Forelimb muscle (tissue), 1 donor: ENCODE measurements around the gene TBX10. TPM values are rescaled to one million over a fixed set of nuclear protein-coding genes. Genes with fewer than 3 reads are reported as not detected.
"Not testable (repeated sequence)": the region's sequence is repeated elsewhere in the genome, so short reads cannot be mapped to it uniquely, and the experiment has no call there.

Experiments used
- DNase-seq: peaks from one replicate; pipeline ENCODE4 v3.0.0-alpha.2; 2013; ENCODE audit warnings: low read depth
- polyA plus RNA-seq: library from polyadenylated mRNA; unstranded; fragments of 120-200 nt; gene quantifications from one replicate; pipeline ENCODE4 v1.2.1, GENCODE V29; 2013; ENCODE audit not compliant: insufficient read length

The TBX10 gene
- polyA plus RNA-seq = not detected

GRCh38 chr11:67639438-67639859 is at the start of gene TBX10:
TSS of gene TBX10 (minus strand) at chr11:67639763. CDS start at chr11:67639472, 291 bp downstream.
- DNase-seq = no peak

GRCh38 chr11:67689178-67689577 is 49.6 kb upstream of the TBX10 start:
- DNase-seq = no peak

GRCh38 chr11:67687986-67688385 is 48.4 kb upstream of the TBX10 start:
- DNase-seq = no peak

GRCh38 chr11:67685641-67686332 is 46.2 kb upstream of the TBX10 start:
- not testable (repeated sequence) for DNase-seq

GRCh38 chr11:67682126-67683034 is 42.8 kb upstream of the TBX10 start:
- not testable (repeated sequence) for DNase-seq

- DNase-seq = no peak
Observed at GRCh38 chr11:67680696-67681470, 41.3 kb upstream of the TBX10 start.

- no peak for DNase-seq
Observed at GRCh38 chr11:67675058-67675747, 35.6 kb upstream of the TBX10 start.

- DNase-seq = no peak
Observed at GRCh38 chr11:67674442-67674871, 34.9 kb upstream of the TBX10 start, which contains the start of gene ALDH3B2. TSS of gene ALDH3B2 (minus strand) at chr11:67674623. CDS start at chr11:67666935, 7,688 bp downstream.

GRCh38 chr11:67673902-67674301 is 34.3 kb upstream of the TBX10 start:
- DNase-seq = no peak

GRCh38 chr11:67673358-67673757 is 33.8 kb upstream of the TBX10 start:
- DNase-seq = no peak

- DNase-seq = no peak
Observed at GRCh38 chr11:67671211-67671520, 31.6 kb upstream of the TBX10 start.

GRCh38 chr11:67670316-67671210 is 31.0 kb upstream of the TBX10 start:
- no peak for DNase-seq

GRCh38 chr11:67668192-67668551 is 28.6 kb upstream of the TBX10 start:
- DNase-seq = no peak

- DNase-seq = no peak
Observed at GRCh38 chr11:67667490-67668191, 28.1 kb upstream of the TBX10 start.

- DNase-seq = no peak
Observed at GRCh38 chr11:67666676-67667489, 27.3 kb upstream of the TBX10 start.

GRCh38 chr11:67666303-67666645 is 26.7 kb upstream of the TBX10 start:
- no peak for DNase-seq

- no peak for DNase-seq
Observed at GRCh38 chr11:67665541-67666302, 26.2 kb upstream of the TBX10 start.
